ENCODE data around the gene CDRT4. TPM values are rescaled to one million over a fixed set of nuclear protein-coding genes. Genes with fewer than 3 reads are reported as not detected.
"Not testable (repeated sequence)": the region's sequence is repeated elsewhere in the genome, so short reads cannot be mapped to it uniquely, and the experiment has no call there.

CDRT4 gene
- 1 to 10 TPM; 4.0 to 5.3 TPM for total RNA-seq

GRCh38 chr17:15467592-15467991, at the start of gene CDRT4:
CDRT4 (minus strand) TSS chr17:15467621; CDS start chr17:15440238, 27,383 bp downstream.
- no peak within 1 kb of the TSS for H3K27ac Mint-ChIP-seq
- ATAC-seq (no peak), DNase-seq (ENCODE audit: low spot score in 2 of 2) (peak in 1 of 2 donors; percentile 1)
- peaks cover 0 to 2% of the 10 kb centered on the region in 2 donors for H3K36me3 Mint-ChIP-seq
- H3K9me3 Mint-ChIP-seq: peaks cover 2 to 4% of the 10 kb centered on the region in 2 donors

GRCh38 chr17:15516150-15516549, 48.7 kb upstream of the CDRT4 start:
- peak overlapping the region in 1 of 2 donors; percentile 26 for H3K27ac Mint-ChIP-seq
- peaks cover 0 to 5% of the 10 kb centered on the region in 2 donors for H3K36me3 Mint-ChIP-seq
- no peak for ATAC-seq
- H3K9me3 Mint-ChIP-seq: no peaks in the 10 kb centered on the region
- no peak for DNase-seq (ENCODE audit: low spot score in 2 of 2)

GRCh38 chr17:15514469-15514868, 47.0 kb upstream of the CDRT4 start:
- H3K9me3 Mint-ChIP-seq: no peaks in the 10 kb centered on the region
- no peak for ATAC-seq
- DNase-seq (ENCODE audit: low spot score in 2 of 2): no peak
- peaks cover 4 to 9% of the 10 kb centered on the region in 2 donors for H3K36me3 Mint-ChIP-seq
- H3K27ac Mint-ChIP-seq: no peak overlapping the region

GRCh38 chr17:15513856-15514459, 46.5 kb upstream of the CDRT4 start:
- Mint-ChIP-seq H3K9me3 (no peaks in the 10 kb centered on the region), H3K36me3 (peaks cover 4 to 9% of the 10 kb centered on the region in 2 donors), H3K27ac (no peak overlapping the region)
- ATAC-seq (no peak), DNase-seq (ENCODE audit: low spot score in 2 of 2) (no peak)

GRCh38 chr17:15513058-15513791, 45.8 kb upstream of the CDRT4 start:
- DNase-seq (ENCODE audit: low spot score in 2 of 2) (no peak), ATAC-seq (no peak)
- no peaks in the 10 kb centered on the region for H3K9me3 Mint-ChIP-seq
- H3K27ac Mint-ChIP-seq: no peak overlapping the region
- H3K36me3 Mint-ChIP-seq: peaks cover 4 to 9% of the 10 kb centered on the region in 2 donors

GRCh38 chr17:15512071-15512709, 44.8 kb upstream of the CDRT4 start:
- no peak for DNase-seq (ENCODE audit: low spot score in 2 of 2)
- H3K27ac Mint-ChIP-seq: no peak overlapping the region
- ATAC-seq: no peak
- H3K36me3 Mint-ChIP-seq: peaks cover 4 to 9% of the 10 kb centered on the region in 2 donors
- no peaks in the 10 kb centered on the region for H3K9me3 Mint-ChIP-seq

- DNase-seq (ENCODE audit: low spot score in 2 of 2) (no peak), ATAC-seq (peak in 1 of 2 donors; percentile 65)
- no peaks in the 10 kb centered on the region for H3K9me3 Mint-ChIP-seq
- H3K36me3 Mint-ChIP-seq: peaks cover 4 to 9% of the 10 kb centered on the region in 2 donors
- no peak overlapping the region for H3K27ac Mint-ChIP-seq
Observed at GRCh38 chr17:15511142-15511541, 43.7 kb upstream of the CDRT4 start.

GRCh38 chr17:15510361-15510760, 42.9 kb upstream of the CDRT4 start:
- no peak overlapping the region for H3K27ac Mint-ChIP-seq
- DNase-seq (ENCODE audit: low spot score in 2 of 2) (no peak), ATAC-seq (no peak)

GRCh38 chr17:15509095-15509494, 41.7 kb upstream of the CDRT4 start:
- Mint-ChIP-seq H3K9me3 (no peaks in the 10 kb centered on the region), H3K27ac (no peak overlapping the region), H3K36me3 (peaks cover 4% of the 10 kb centered on the region in 2 donors)
- ATAC-seq: no peak
- DNase-seq (ENCODE audit: low spot score in 2 of 2): no peak

More at GRCh38 chr17:15510361-15510760, 42.9 kb upstream of the CDRT4 start:
- peaks cover 4% of the 10 kb centered on the region in 2 donors for H3K36me3 Mint-ChIP-seq
- H3K9me3 Mint-ChIP-seq: no peaks in the 10 kb centered on the region

- Mint-ChIP-seq H3K9me3 (no peaks in the 10 kb centered on the region), H3K27ac (no peak overlapping the region), H3K36me3 (peaks cover 4% of the 10 kb centered on the region in 2 donors)
- no peak for DNase-seq (ENCODE audit: low spot score in 2 of 2)
- ATAC-seq: no peak
Observed at GRCh38 chr17:15508466-15508865, 41.0 kb upstream of the CDRT4 start.

- ATAC-seq (no peak), DNase-seq (ENCODE audit: low spot score in 2 of 2) (no peak)
- Mint-ChIP-seq H3K27ac (no peak overlapping the region), H3K36me3 (peaks cover 4% of the 10 kb centered on the region in 2 donors), H3K9me3 (no peaks in the 10 kb centered on the region)
Observed at GRCh38 chr17:15507896-15508295, 40.5 kb upstream of the CDRT4 start.

GRCh38 chr17:15507001-15507400, 39.6 kb upstream of the CDRT4 start:
- DNase-seq (ENCODE audit: low spot score in 2 of 2) (no peak), ATAC-seq (no peak)
- Mint-ChIP-seq H3K36me3 (peaks cover 4% of the 10 kb centered on the region in 2 donors), H3K9me3 (no peaks in the 10 kb centered on the region), H3K27ac (no peak overlapping the region)

- ATAC-seq; H3K27ac Mint-ChIP-seq; H3K9me3 Mint-ChIP-seq; DNase-seq (ENCODE audit: low spot score in 2 of 2); H3K36me3 Mint-ChIP-seq: not testable (repeated sequence)
Observed at GRCh38 chr17:15505708-15506107, 38.3 kb upstream of the CDRT4 start.

- DNase-seq (ENCODE audit: low spot score in 2 of 2): no peak
- no peak for ATAC-seq
- Mint-ChIP-seq H3K27ac (no peak overlapping the region), H3K9me3 (no peaks in the 10 kb centered on the region), H3K36me3 (no peaks in the 10 kb centered on the region)
Observed at GRCh38 chr17:15503731-15504130, 36.3 kb upstream of the CDRT4 start.

GRCh38 chr17:15502369-15503112, 35.1 kb upstream of the CDRT4 start:
- peak overlapping the region in 1 of 2 donors; percentile 52 for H3K27ac Mint-ChIP-seq
- DNase-seq (ENCODE audit: low spot score in 2 of 2): peak; percentile 62 to 73
- H3K9me3 Mint-ChIP-seq: no peaks in the 10 kb centered on the region
- no peaks in the 10 kb centered on the region for H3K36me3 Mint-ChIP-seq
- ATAC-seq: peak; percentile 82 to 90

GRCh38 chr17:15501793-15502192, 34.4 kb upstream of the CDRT4 start:
- DNase-seq (ENCODE audit: low spot score in 2 of 2) (no peak), ATAC-seq (no peak)
- no peaks in the 10 kb centered on the region for H3K36me3 Mint-ChIP-seq
- no peaks in the 10 kb centered on the region for H3K9me3 Mint-ChIP-seq
- no peak overlapping the region for H3K27ac Mint-ChIP-seq

GRCh38 chr17:15501282-15501681, 33.9 kb upstream of the CDRT4 start:
- H3K9me3 Mint-ChIP-seq: no peaks in the 10 kb centered on the region
- no peak for DNase-seq (ENCODE audit: low spot score in 2 of 2)
- ATAC-seq: no peak
- H3K27ac Mint-ChIP-seq: no peak overlapping the region
- H3K36me3 Mint-ChIP-seq: no peaks in the 10 kb centered on the region
